DOHH2 (cell line): Measurements from ENCODE around the gene SCRN1.

Experiments used
- CTCF ChIP-seq: fragments of 200-600 bp; sonication (generic); IDR thresholded peaks from one replicate; pipeline ENCODE4 v1.5.1; 2014; ENCODE audit warnings: antibody characterized with exemption, mild to moderate bottlenecking, low read depth, low read length; ENCODE audit not compliant: poor library complexity, severe bottlenecking
- EZH2phosphoT487 ChIP-seq: fragments of 200-600 bp; sonication (generic); IDR thresholded peaks from 2 replicates; pipeline ENCODE4 v1.6.1; 2017; ENCODE audit warnings: borderline replicate concordance, mild to moderate bottlenecking, antibody characterized with exemption, low read length, moderate library complexity, mixed read lengths

- TF ChIP-seq CTCF, result peak; percentile 42
- no peak for TF ChIP-seq EZH2phosphoT487
Observed at GRCh38 chr7:29946428-29947186, 43.0 kb downstream of the SCRN1 start.
